Keratinocyte (primary cell): ENCODE data around the gene MGAT3. TPM values are rescaled to one million over a fixed set of nuclear protein-coding genes. Genes with fewer than 3 reads are reported as not detected.

ENCODE experiments used
- DNase-seq: peaks from one replicate; pipeline ENCODE4 v3.0.0-alpha.2; 2011; ENCODE audit warnings: low read depth, missing footprints, low spot score
- FAIRE-seq: peaks from 2 replicates; lab custom pipeline; 2011; peaks lifted over from hg19 to GRCh38; lab: Jason Lieb, UNC
- H2AFZ ChIP-seq: 2 replicates; pipeline ENCODE4 v1.6.0; 2012; ENCODE audit warnings: low read length, control low read depth, inconsistent platforms; ENCODE audit not compliant: control insufficient read depth
- H3K27ac ChIP-seq: 2 replicates; pipeline ENCODE4 v1.5.1; 2011; ENCODE audit warnings: low read length; ENCODE audit not compliant: control insufficient read depth, insufficient read depth
- H3K27me3 ChIP-seq: 3 replicates; pipeline ENCODE4 v1.6.0; 2011; ENCODE audit warnings: low read length; ENCODE audit not compliant: control insufficient read depth, insufficient read depth; ENCODE audit errors: extremely low read depth
- H3K36me3 ChIP-seq, 2 experiments: 2 replicates in 1 of 2; 3 replicates in 1 of 2; pipeline ENCODE4 v1.5.1; 2011; ENCODE audit warnings: low read length in 2 of 2, mild to moderate bottlenecking in 1 of 2; ENCODE audit not compliant: control insufficient read depth in 2 of 2, insufficient read depth in 2 of 2; ENCODE audit errors: extremely low read depth in 1 of 2
- H3K4me1 ChIP-seq: 3 replicates; pipeline ENCODE4 v1.5.1; 2011; ENCODE audit warnings: low read length; ENCODE audit not compliant: control insufficient read depth, insufficient read depth; ENCODE audit errors: extremely low read depth
- H3K4me2 ChIP-seq: 3 replicates; pipeline ENCODE4 v1.6.0; 2011; ENCODE audit warnings: low read depth, low read length; ENCODE audit not compliant: control insufficient read depth, insufficient read depth; ENCODE audit errors: extremely low read depth
- H3K4me3 ChIP-seq, 3 experiments: fragments of 200-600 bp in 1 of 3; sonication (generic) in 1 of 3; 2 replicates in 2 of 3; 3 replicates in 1 of 3; pipeline ENCODE4 v1.5.1; 2011 to 2016; ENCODE audit warnings: low read length in 3 of 3, mild to moderate bottlenecking in 3 of 3, control low read depth in 2 of 3, inconsistent platforms in 1 of 3, low read depth in 1 of 3, mixed read lengths in 1 of 3, mixed run types in 1 of 3, moderate library complexity in 1 of 3; ENCODE audit not compliant: control insufficient read depth in 2 of 3, insufficient read depth in 2 of 3; ENCODE audit errors: extremely low read depth in 1 of 3
- H3K79me2 ChIP-seq: 2 replicates; pipeline ENCODE4 v1.6.0; 2012; ENCODE audit warnings: low read length; ENCODE audit not compliant: control insufficient read depth, insufficient read depth
- H3K9ac ChIP-seq: 3 replicates; pipeline ENCODE4 v1.6.0; 2011; ENCODE audit warnings: low read length; ENCODE audit not compliant: control insufficient read depth, insufficient read depth; ENCODE audit errors: extremely low read depth
- H3K9me1 ChIP-seq: 3 replicates; pipeline ENCODE4 v1.6.0; 2011; ENCODE audit warnings: low read length; ENCODE audit not compliant: control insufficient read depth, insufficient read depth; ENCODE audit errors: extremely low read depth
- H3K9me3 ChIP-seq: 2 replicates; pipeline ENCODE4 v1.5.1; 2012; ENCODE audit warnings: low read depth, low read length; ENCODE audit not compliant: control insufficient read depth
- H4K20me1 ChIP-seq: 3 replicates; pipeline ENCODE4 v1.6.0; 2011; ENCODE audit warnings: low read length; ENCODE audit not compliant: control insufficient read depth, insufficient read depth; ENCODE audit errors: extremely low read depth
- CTCF ChIP-seq, 3 experiments: IDR thresholded peaks in 1 of 3; conservative IDR thresholded peaks in 1 of 3; optimal IDR thresholded peaks in 1 of 3; 2 replicates in 2 of 3; 3 replicates in 1 of 3; pipeline versions ENCODE3 to v1.5.1; 2011; ENCODE audit warnings: low read length in 3 of 3, mild to moderate bottlenecking in 3 of 3, moderate library complexity in 2 of 3, control low read depth in 1 of 3, inconsistent platforms in 1 of 3; ENCODE audit not compliant: insufficient read depth in 2 of 3; ENCODE audit errors: extremely low read depth in 1 of 3
- EZH2 ChIP-seq: IDR thresholded peaks from one replicate; pipeline ENCODE4 v1.6.1; 2012; ENCODE audit warnings: inconsistent platforms, mild to moderate bottlenecking, low read length, moderate library complexity
- dilution Hi-C: fragments of 300-500 bp; cut with MboI; formaldehyde crosslinking; loops from one replicate; pipeline ENCODE4 v1.7.0; 2020; ENCODE audit warnings: low sequenced_read_pairs; ENCODE audit not compliant: extremely low pct_ligation_motif_present
- polyA plus RNA-seq, 5 experiments: library from polyadenylated mRNA; depleted of rRNA in 3 of 5; stranded (reverse) in 3 of 5; stranded (forward) in 1 of 5; unstranded in 1 of 5; fragments of >200 nt; gene quantifications; 1 replicate in 1 of 5; 2 replicates in 3 of 5; 3 replicates in 1 of 5; pipeline versions ENCODE4 v1.2.1 to v1.2.3, GENCODE V29; 2011 to 2012; ENCODE audit warnings: missing spikeins in 2 of 5, low read depth in 1 of 5, low replicate concordance in 1 of 5

The MGAT3 gene
- polyA plus RNA-seq, 1 donor (not counting 4 experiments of a cell fraction or from before 2014, with no cell fraction given) = not detected

- no peak overlapping the region for H2AFZ ChIP-seq
- TF ChIP-seq CTCF (optimal IDR thresholded peaks at IDR 0.05 in 1 of 3, IDR thresholded peaks at IDR 0.05 in 1 of 3, conservative IDR thresholded peaks at IDR 0.05 in 1 of 3; ENCODE audit: extremely low read depth in 1 of 3, insufficient read depth in 2 of 3, low read length in 3 of 3) (no peak), EZH2 (no peak)
- H3K4me3 ChIP-seq = no peak overlapping the region
- peaks cover 6% of the 10 kb centered on the region for H3K4me1 ChIP-seq
- peaks cover 2% of the 10 kb centered on the region for H4K20me1 ChIP-seq
- H3K9me3 ChIP-seq = no peaks in the 10 kb centered on the region
- no peaks in the 10 kb centered on the region for H3K36me3 ChIP-seq
- peaks cover 21% of the 10 kb centered on the region for H3K27me3 ChIP-seq
- DNase-seq = no peak
- dilution Hi-C loops = no loop called here
- H3K4me2 ChIP-seq = no peak overlapping the region
- H3K9ac ChIP-seq = no peak overlapping the region
- no peak overlapping the region for H3K27ac ChIP-seq
- no peak for FAIRE-seq
- no peaks in the 10 kb centered on the region for H3K79me2 ChIP-seq
- no peaks in the 10 kb centered on the region for H3K9me1 ChIP-seq
Observed at GRCh38 chr22:39472570-39473556, 16.1 kb downstream of the MGAT3 start.

DNA sequence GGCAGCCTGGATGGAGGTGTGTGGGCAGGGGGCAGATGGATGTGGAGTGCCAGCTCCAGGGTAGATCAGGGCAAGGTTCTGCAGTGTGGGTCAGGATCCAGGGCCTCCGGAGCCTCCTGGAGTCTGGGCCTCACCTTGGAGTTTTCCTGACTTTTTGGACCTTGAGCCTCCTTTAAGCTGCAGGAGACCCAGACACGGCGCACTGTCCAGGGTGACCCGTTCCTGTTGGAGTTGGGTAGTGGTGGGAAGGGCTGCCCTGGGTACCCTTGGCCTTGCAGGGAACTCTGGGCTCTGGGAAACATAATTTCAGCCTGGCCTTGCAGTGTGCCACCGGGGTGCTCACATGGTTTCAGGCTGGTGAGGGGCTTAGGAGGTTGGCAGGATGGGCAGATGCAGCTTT is 17.0 kb downstream of the MGAT3 start:
- DNase-seq = no peak
- H3K79me2 ChIP-seq = no peaks in the 10 kb centered on the region
- no peak for FAIRE-seq
- peaks cover 2% of the 10 kb centered on the region for H4K20me1 ChIP-seq
- H3K4me1 ChIP-seq = peaks cover 6% of the 10 kb centered on the region
- no peak overlapping the region for H3K27ac ChIP-seq
- H3K36me3 ChIP-seq = no peaks in the 10 kb centered on the region
- peaks cover 21% of the 10 kb centered on the region for H3K27me3 ChIP-seq
- no peak for TF ChIP-seq EZH2
- TF ChIP-seq CTCF (optimal IDR thresholded peaks at IDR 0.05 in 1 of 3, IDR thresholded peaks at IDR 0.05 in 1 of 3, conservative IDR thresholded peaks at IDR 0.05 in 1 of 3; ENCODE audit: extremely low read depth in 1 of 3, insufficient read depth in 2 of 3, low read length in 3 of 3) = no peak
- H3K9me1 ChIP-seq = no peaks in the 10 kb centered on the region
- no peak overlapping the region for H2AFZ ChIP-seq
- no peak overlapping the region for H3K4me2 ChIP-seq
- dilution Hi-C loops = no loop called here
- H3K4me3 ChIP-seq = no peak overlapping the region
- no peaks in the 10 kb centered on the region for H3K9me3 ChIP-seq
- H3K9ac ChIP-seq = no peak overlapping the region
